Mucosa of rectum (tissue), 2 donors: ENCODE data around the gene ATP2B2.

Source experiments
- H3K27ac ChIP-seq, 2 donors: one replicate each; pipeline ENCODE4 v1.7.0; 2013; ENCODE audit warnings: inconsistent platforms in 2 of 2, low read depth in 2 of 2, low read length in 2 of 2
- H3K27me3 ChIP-seq, 2 donors: one replicate each; pipeline ENCODE4 v1.7.0; 2013; ENCODE audit warnings: low read length in 2 of 2; ENCODE audit not compliant: control insufficient read depth in 2 of 2, insufficient read depth in 2 of 2
- H3K36me3 ChIP-seq, 2 donors: one replicate each; pipeline ENCODE4 v1.7.0; 2013; ENCODE audit warnings: low read length in 2 of 2; ENCODE audit not compliant: control insufficient read depth in 2 of 2, insufficient read depth in 2 of 2
- H3K4me1 ChIP-seq, 2 donors: one replicate each; pipeline ENCODE4 v1.7.0; 2013; ENCODE audit warnings: low read length in 2 of 2, mild to moderate bottlenecking in 1 of 2; ENCODE audit not compliant: control insufficient read depth in 2 of 2, insufficient read depth in 2 of 2
- H3K4me3 ChIP-seq, 2 donors: one replicate each; pipeline ENCODE4 v1.7.0; 2013; ENCODE audit warnings: low read length in 2 of 2
- H3K9ac ChIP-seq, 2 donors: one replicate each; pipeline ENCODE4 v1.7.0; 2013; ENCODE audit warnings: low read length in 2 of 2, low read depth in 1 of 2, mild to moderate bottlenecking in 1 of 2
- H3K9me3 ChIP-seq, 2 donors: one replicate each; pipeline ENCODE4 v1.7.0; 2013; ENCODE audit warnings: low read length in 2 of 2; ENCODE audit not compliant: control insufficient read depth in 2 of 2
- donor health status: healthy.
- donor health status: Normal muscosa, but diverticular disease.

ATP2B2 gene

GRCh38 chr3:10348404-10348721 lies 157.0 kb downstream of the ATP2B2 start:
- no peak overlapping the region for H3K27ac ChIP-seq
- H3K27me3 ChIP-seq = no peaks in the 10 kb centered on the region
- H3K36me3 ChIP-seq = no peaks in the 10 kb centered on the region
- no peaks in the 10 kb centered on the region for H3K9me3 ChIP-seq
- H3K4me3 ChIP-seq = no peak overlapping the region
- peaks cover 0 to 4% of the 10 kb centered on the region in 2 donors for H3K4me1 ChIP-seq
- H3K9ac ChIP-seq = no peak overlapping the region

GRCh38 chr3:10347648-10348403 lies 157.6 kb downstream of the ATP2B2 start:
- H3K4me1 ChIP-seq = peaks cover 0 to 3% of the 10 kb centered on the region in 2 donors
- H3K9me3 ChIP-seq = no peaks in the 10 kb centered on the region
- H3K27ac ChIP-seq = no peak overlapping the region
- H3K9ac ChIP-seq = no peak overlapping the region
- no peak overlapping the region for H3K4me3 ChIP-seq
- H3K36me3 ChIP-seq = no peaks in the 10 kb centered on the region
- H3K27me3 ChIP-seq = no peaks in the 10 kb centered on the region

GRCh38 chr3:10345911-10346310 lies 159.5 kb downstream of the ATP2B2 start:
- H3K4me1 ChIP-seq = no peaks in the 10 kb centered on the region
- H3K9me3 ChIP-seq = no peaks in the 10 kb centered on the region
- H3K4me3 ChIP-seq = no peak overlapping the region
- no peaks in the 10 kb centered on the region for H3K36me3 ChIP-seq
- no peak overlapping the region for H3K27ac ChIP-seq
- no peaks in the 10 kb centered on the region for H3K27me3 ChIP-seq
- H3K9ac ChIP-seq = no peak overlapping the region

- H3K27me3 ChIP-seq = no peaks in the 10 kb centered on the region
- H3K9me3 ChIP-seq = no peaks in the 10 kb centered on the region
- H3K4me1 ChIP-seq = no peaks in the 10 kb centered on the region
- H3K4me3 ChIP-seq = no peak overlapping the region
- H3K9ac ChIP-seq = no peak overlapping the region
- H3K36me3 ChIP-seq = no peaks in the 10 kb centered on the region
- H3K27ac ChIP-seq = no peak overlapping the region
Observed at GRCh38 chr3:10344944-10345575, 160.3 kb downstream of the ATP2B2 start.

GRCh38 chr3:10344147-10344943 lies 161.0 kb downstream of the ATP2B2 start:
- Histone ChIP-seq H3K9me3 (no peaks in the 10 kb centered on the region), H3K36me3 (no peaks in the 10 kb centered on the region), H3K27ac (no peak overlapping the region), H3K9ac (no peak overlapping the region), H3K4me3 (no peak overlapping the region), H3K27me3 (no peaks in the 10 kb centered on the region), H3K4me1 (no peaks in the 10 kb centered on the region)

GRCh38 chr3:10343526-10343925 lies 161.9 kb downstream of the ATP2B2 start:
- Histone ChIP-seq H3K4me3 (no peak overlapping the region), H3K9me3 (no peaks in the 10 kb centered on the region), H3K27me3 (no peaks in the 10 kb centered on the region), H3K27ac (no peak overlapping the region), H3K9ac (no peak overlapping the region), H3K4me1 (no peaks in the 10 kb centered on the region), H3K36me3 (no peaks in the 10 kb centered on the region)

GRCh38 chr3:10342781-10343180 lies 162.6 kb downstream of the ATP2B2 start:
- Histone ChIP-seq H3K27ac (no peak overlapping the region), H3K27me3 (no peaks in the 10 kb centered on the region), H3K4me1 (no peaks in the 10 kb centered on the region), H3K36me3 (no peaks in the 10 kb centered on the region), H3K9ac (no peak overlapping the region), H3K9me3 (no peaks in the 10 kb centered on the region), H3K4me3 (no peak overlapping the region)

GRCh38 chr3:10341901-10342398 lies 163.4 kb downstream of the ATP2B2 start:
- no peak overlapping the region for H3K9ac ChIP-seq
- no peaks in the 10 kb centered on the region for H3K27me3 ChIP-seq
- no peaks in the 10 kb centered on the region for H3K9me3 ChIP-seq
- H3K27ac ChIP-seq = no peak overlapping the region
- H3K4me1 ChIP-seq = no peaks in the 10 kb centered on the region
- no peak overlapping the region for H3K4me3 ChIP-seq
- no peaks in the 10 kb centered on the region for H3K36me3 ChIP-seq

- no peaks in the 10 kb centered on the region for H3K27me3 ChIP-seq
- H3K27ac ChIP-seq = no peak overlapping the region
- H3K36me3 ChIP-seq = no peaks in the 10 kb centered on the region
- H3K4me1 ChIP-seq = no peaks in the 10 kb centered on the region
- no peaks in the 10 kb centered on the region for H3K9me3 ChIP-seq
- H3K4me3 ChIP-seq = no peak overlapping the region
- no peak overlapping the region for H3K9ac ChIP-seq
Observed at GRCh38 chr3:10340476-10340875, 164.9 kb downstream of the ATP2B2 start.

GRCh38 chr3:10340046-10340445 lies 165.3 kb downstream of the ATP2B2 start:
- Histone ChIP-seq H3K9me3 (no peaks in the 10 kb centered on the region), H3K27ac (no peak overlapping the region), H3K9ac (no peak overlapping the region), H3K27me3 (no peaks in the 10 kb centered on the region), H3K4me3 (no peak overlapping the region), H3K36me3 (no peaks in the 10 kb centered on the region), H3K4me1 (no peaks in the 10 kb centered on the region)
